Lower lobe of right lung (tissue), 2 donors: Measurements from ENCODE around the gene ANGPTL2. TPM values are rescaled to one million over a fixed set of nuclear protein-coding genes. Genes with fewer than 3 reads are reported as not detected.

Experiments
- ATAC-seq, 2 donors: fragments of 200-7000 bp; cut with Tn5 transposase; one replicate each; pipeline ENCODE4 v1.9.1; 2020 to 2022; ENCODE audit warnings: mild to moderate bottlenecking in 2 of 2, moderate library complexity in 2 of 2
- DNase-seq: peaks from one replicate; pipeline ENCODE4 v3.0.0-alpha.2; 2020
- H3K27ac ChIP-seq: fragments of 200-600 bp; one replicate; pipeline ENCODE4 v1.8.0; 2022
- H3K27me3 ChIP-seq: fragments of 200-600 bp; one replicate; pipeline ENCODE4 v1.8.0; 2022; ENCODE audit warnings: low read depth
- H3K36me3 ChIP-seq: fragments of 200-600 bp; one replicate; pipeline ENCODE4 v1.8.0; 2022; ENCODE audit warnings: mild to moderate bottlenecking
- H3K4me1 ChIP-seq: fragments of 200-600 bp; one replicate; pipeline ENCODE4 v1.8.0; 2022
- H3K4me3 ChIP-seq: fragments of 200-600 bp; one replicate; pipeline ENCODE4 v1.8.0; 2022; ENCODE audit warnings: mild to moderate bottlenecking
- H3K9me3 ChIP-seq: fragments of 200-600 bp; one replicate; pipeline ENCODE4 v1.8.0; 2022
- CTCF ChIP-seq: fragments of 200-600 bp; IDR thresholded peaks from one replicate; pipeline ENCODE4 v1.8.0; 2022; ENCODE audit warnings: antibody characterized with exemption, mild to moderate bottlenecking
- intact Hi-C: fragments of 100-400 bp; cut with DNase I; formaldehyde crosslinking; loops from one replicate; pipeline ENCODE4 v1.11.0; 2022
- total RNA-seq: library from RNA; stranded (reverse); fragmentation: NEBNext Ultra II Directional; extraction: Animal tissue kit (Norgen Biotek cat#: 25700); gene quantifications from one replicate; pipeline ENCODE4 v1.2.1, GENCODE V29; 2021
- donor health status: DM: no; HTN: yes; CAD: no; lungs with severe emphysema.

Gene ANGPTL2
- total RNA-seq, 1 donor from 2014 or later = 11.4 TPM

GRCh38 chr9:127136880-127137639, 14.6 kb upstream of the ANGPTL2 start:
- Histone ChIP-seq H3K4me1 (peaks cover 35% of the 10 kb centered on the region), H3K9me3 (no peaks in the 10 kb centered on the region), H3K4me3 (no peak overlapping the region), H3K27me3 (no peaks in the 10 kb centered on the region), H3K36me3 (no peaks in the 10 kb centered on the region), H3K27ac (no peak overlapping the region)
- no peak for TF ChIP-seq CTCF
- intact Hi-C loops = no loop called here
- no peak for ATAC-seq
- DNase-seq = no peak

GRCh38 chr9:127136081-127136879, 13.8 kb upstream of the ANGPTL2 start:
- no peak for TF ChIP-seq CTCF
- ATAC-seq (no peak), DNase-seq (no peak)
- intact Hi-C loops = no loop called here
- no peaks in the 10 kb centered on the region for H3K27me3 ChIP-seq
- peaks cover 42% of the 10 kb centered on the region for H3K4me1 ChIP-seq
- H3K4me3 ChIP-seq = no peak overlapping the region
- H3K9me3 ChIP-seq = no peaks in the 10 kb centered on the region
- H3K36me3 ChIP-seq = no peaks in the 10 kb centered on the region
- H3K27ac ChIP-seq = no peak overlapping the region

GRCh38 chr9:127135056-127135745, 12.8 kb upstream of the ANGPTL2 start:
- no peak overlapping the region for H3K4me3 ChIP-seq
- intact Hi-C loops = no loop called here
- no peak for DNase-seq
- H3K27ac ChIP-seq = no peak overlapping the region
- H3K27me3 ChIP-seq = no peaks in the 10 kb centered on the region
- H3K36me3 ChIP-seq = no peaks in the 10 kb centered on the region
- no peak for TF ChIP-seq CTCF
- no peak for ATAC-seq
- no peaks in the 10 kb centered on the region for H3K9me3 ChIP-seq
- peaks cover 42% of the 10 kb centered on the region for H3K4me1 ChIP-seq

GRCh38 chr9:127133739-127134167, 11.3 kb upstream of the ANGPTL2 start:
- no peaks in the 10 kb centered on the region for H3K27me3 ChIP-seq
- TF ChIP-seq CTCF = no peak
- no peak overlapping the region for H3K4me3 ChIP-seq
- peak; percentile 13 to 26 for ATAC-seq
- no peaks in the 10 kb centered on the region for H3K36me3 ChIP-seq
- peak overlapping the region; percentile 76 for H3K27ac ChIP-seq
- DNase-seq = no peak
- H3K9me3 ChIP-seq = no peaks in the 10 kb centered on the region
- H3K4me1 ChIP-seq = peaks cover 53% of the 10 kb centered on the region
- intact Hi-C loops = no loop called here

GRCh38 chr9:127132921-127133647, 10.6 kb upstream of the ANGPTL2 start:
- H3K27ac ChIP-seq = peak overlapping the region; percentile 76
- no peaks in the 10 kb centered on the region for H3K27me3 ChIP-seq
- intact Hi-C loops = no loop called here
- ATAC-seq (peak; percentile 57 to 73), DNase-seq (peak; percentile 56)
- H3K4me3 ChIP-seq = no peak overlapping the region
- TF ChIP-seq CTCF = no peak
- peaks cover 57% of the 10 kb centered on the region for H3K4me1 ChIP-seq
- H3K36me3 ChIP-seq = no peaks in the 10 kb centered on the region
- H3K9me3 ChIP-seq = no peaks in the 10 kb centered on the region
